KBM-7 (cell line): Measurements from ENCODE around the gene HDHD2.

ENCODE experiments used
- DNase-seq: peaks from one replicate; pipeline ENCODE4 v3.0.0-alpha.2; 2015
- in situ Hi-C: fragments of 300-500 bp; cut with MboI; formaldehyde crosslinking; loops from 2 replicates; pipeline ENCODE4 v1.14.3; 2020; ENCODE audit warnings: low sequenced_read_pairs, low pct_unique_long_range_greater_than_20kb, mixed read lengths

HDHD2 gene

GRCh38 chr18:47080872-47081271 lies 69.4 kb downstream of the HDHD2 start:
- DNase-seq: no peak
- in situ Hi-C loops: no loop called here

DNA sequence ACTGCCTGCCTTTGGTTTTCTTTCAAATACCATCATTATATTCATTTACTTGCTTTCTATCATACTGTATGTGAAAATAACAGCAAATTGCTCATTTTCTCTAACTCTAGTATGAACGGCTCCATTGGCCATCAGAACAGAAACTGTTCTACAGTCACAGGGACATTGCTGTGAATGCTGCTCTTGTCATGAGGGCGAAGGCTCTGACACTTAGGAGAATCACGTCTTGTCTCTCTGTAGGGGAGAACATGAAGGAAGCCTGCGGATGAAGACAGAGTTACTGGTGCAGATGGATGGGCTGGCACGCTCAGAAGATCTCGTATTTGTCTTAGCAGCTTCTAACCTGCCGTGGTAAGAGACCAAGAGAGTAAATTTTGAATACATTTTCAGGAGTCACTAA lies 73.2 kb downstream of the HDHD2 start:
- in situ Hi-C loops: no loop called here
- no peak for DNase-seq

- no peak for DNase-seq
- in situ Hi-C loops: no loop called here
Observed at GRCh38 chr18:47075098-47075883, 75.0 kb downstream of the HDHD2 start.

DNA sequence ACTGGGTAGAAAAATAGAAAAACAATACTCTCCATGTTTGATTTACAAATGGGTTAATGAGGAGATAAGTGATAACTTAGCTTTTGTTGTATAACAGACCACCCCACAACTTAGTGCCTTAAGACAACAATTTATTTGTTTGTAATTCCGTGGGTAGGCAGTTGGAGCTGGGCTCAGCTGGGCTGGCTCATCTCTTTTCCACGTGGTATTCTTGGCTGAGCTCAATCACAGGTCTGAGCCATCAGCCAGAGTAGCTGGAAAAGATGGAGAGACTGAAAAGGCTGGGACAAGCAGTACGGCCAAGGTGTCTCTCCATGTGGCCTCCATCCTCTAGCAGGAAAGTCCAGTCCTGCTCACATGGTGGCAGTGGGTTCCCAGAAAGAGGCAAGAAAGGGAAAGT lies 82.7 kb downstream of the HDHD2 start:
- no peak for DNase-seq
- in situ Hi-C loops: no loop called here

DNA sequence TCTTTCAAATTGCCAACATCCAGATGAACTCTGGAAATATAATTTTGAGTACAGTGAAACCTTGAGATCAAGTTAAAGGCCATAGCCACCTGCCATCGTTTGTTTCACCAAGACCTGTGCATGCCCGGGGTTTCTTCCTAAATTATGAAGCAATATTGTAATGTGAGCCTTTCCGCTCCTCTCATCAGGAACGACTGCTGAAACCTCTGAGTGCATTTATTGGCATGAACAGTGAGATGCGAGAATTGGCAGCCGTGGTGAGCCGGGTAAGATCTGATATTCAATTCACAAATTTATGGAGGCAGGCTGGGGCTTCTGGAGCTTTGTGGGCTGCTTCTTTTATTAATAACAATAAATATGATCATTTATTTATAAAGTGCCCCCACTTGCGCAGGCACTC lies 87.2 kb downstream of the HDHD2 start:
- in situ Hi-C loops: no loop called here
- DNase-seq: no peak

- in situ Hi-C loops: no loop called here
- DNase-seq: peak; percentile 7
Observed at GRCh38 chr18:47062471-47062870, 87.8 kb downstream of the HDHD2 start.
